ENCODE measurements around the gene MMP2. TPM values are rescaled to one million over a fixed set of nuclear protein-coding genes. Genes with fewer than 3 reads are reported as not detected.
A peak's percentile ranks its signal among the peaks of the same experiment; 100 is the strongest.

Gene MMP2
- total and polyA plus RNA-seq, 10 of the 15 experiments (the other 5 are each of a cell fraction or from before 2014, with no cell fraction given), result 0.37 to 0.80 (median 0.59) TPM; not detected in 7

- TF ChIP-seq BCL3 (IDR thresholded peaks at IDR 0.05; ENCODE audit: borderline replicate concordance, insufficient read depth, low read depth, low read length, poor library complexity, severe bottlenecking) (peak; percentile 85), PBX3 (IDR thresholded peaks at IDR 0.05; ENCODE audit: insufficient replicate concordance, low read depth, low read length) (peak; percentile 51), JUND (IDR thresholded peaks at IDR 0.05; ENCODE audit: low read depth, low read length) (no peak), NR2F1 (conservative IDR thresholded peaks at IDR 0.05) (peak; percentile 35; the same call in 1 of the 2 replicates), SIX5 (IDR thresholded peaks at IDR 0.05; ENCODE audit: low read depth, low read length, severe bottlenecking) (no peak), BCLAF1 (IDR thresholded peaks at IDR 0.05) (no peak), CTCF (IDR thresholded peaks at IDR 0.05 in 2 of 3, conservative IDR thresholded peaks at IDR 0.05 in 1 of 3; ENCODE audit: control insufficient read depth in 2 of 3, extremely low read depth in 1 of 3, insufficient read depth in 1 of 3, low read depth in 3 of 3, low read length in 3 of 3) (no peak), TCF3 (IDR thresholded peaks at IDR 0.05; ENCODE audit: borderline replicate concordance, insufficient read depth, low read depth, low read length) (0 out of 2 replicates have a peak, but pooled peaks have one; percentile 63)
- CTCF ChIA-PET, result interaction anchor here (1.2 to 3.7 kb wide), 2 partner anchors 12 to 18 kb away, joined by 3 to 23 read pairs; no protein-coding TSS in a partner anchor
- Histone ChIP-seq H3K4me1 (ENCODE audit: control insufficient read depth, insufficient read depth, low read length) (no peaks in the 10 kb centered on the region), H3K9ac (ENCODE audit: control insufficient read depth, insufficient read depth, low read length) (no peak overlapping the region), H3K4me3 (no peak overlapping the region), H3K4me2 (ENCODE audit: control insufficient read depth, insufficient read depth) (no peak overlapping the region), H3K9me3 (replicated peaks; ENCODE audit: control insufficient read depth, insufficient read depth, low read length) (no peaks in the 10 kb centered on the region), H4K20me1 (ENCODE audit: control insufficient read depth, insufficient read depth) (no peaks in the 10 kb centered on the region), H2AFZ (ENCODE audit: control insufficient read depth, low read depth, low read length) (no peak overlapping the region), H3K79me2 (ENCODE audit: control insufficient read depth, insufficient read depth, low read length) (no peaks in the 10 kb centered on the region), H3K27ac (ENCODE audit: control insufficient read depth, insufficient read depth) (no peak overlapping the region), H3K27me3 (replicated peaks in 1 of 2; ENCODE audit: control insufficient read depth in 2 of 2, insufficient read depth in 2 of 2, low read length in 1 of 2) (no peaks in the 10 kb centered on the region), H3K36me3 (ENCODE audit: control insufficient read depth in 2 of 2, insufficient read depth in 2 of 2, low read length in 1 of 2) (no peaks in the 10 kb centered on the region)
- SMC1A ChIA-PET (ENCODE audit: uncharacterized antibody, unreplicated experiment), result interaction anchor here (1.6 kb wide), 1 partner anchor 10 kb away, joined by 5 read pairs; no protein-coding TSS in a partner anchor
- ATAC-seq (no peak), FAIRE-seq (no peak), DNase-seq (ENCODE audit: low read depth, low spot score) (no peak)
- POLR2A ChIA-PET, result no interaction called here
- intact Hi-C loops (cut with micrococcal nuclease; ENCODE audit: unreplicated experiment), result no loop called here
- in situ Hi-C loops (cut with MboI), result no loop called here
- BruUV-seq (replicated peaks), result no TSS peak
- 66% methylated on average over 12 of the region's 12 CpGs for WGBS (ENCODE audit: insufficient coverage, insufficient replicate concordance, low lambda C conversion rate, missing lambda C conversion rate)
- RAD21 ChIA-PET (ENCODE audit: unreplicated experiment), result no interaction called here
These were observed 31.8 kb upstream of the MMP2 start for GRCh38 chr16:55447231-55447630.

Measured in GM12878 (cell line).